ENCODE measurements around the gene ARFGEF2. TPM values are rescaled to one million over a fixed set of nuclear protein-coding genes. Genes with fewer than 3 reads are reported as not detected.

The ARFGEF2 gene
- 22.2 TPM for total RNA-seq (2021; ENCODE audit: unreplicated experiment)
- polyA plus RNA-seq (2012): 8.3 and 9.2 TPM in 2 replicates
- Bru-seq, nascent RNA: percentile 80 among the genes with signal in this experiment
- BruChase-seq, experiment 1, labeled RNA remaining after a 6-hour chase: percentile 87 among the genes with signal in this experiment
- percentile 83 among the genes with signal in this experiment for BruChase-seq, experiment 2, labeled RNA remaining after a 2-hour chase
- long read RNA-seq, full-length matches to known transcripts: 3 of 21 reads
- long read RNA-seq, partial matches to known transcripts: 8 of 21 reads
- long read RNA-seq, other reads (novel, unspliced or antisense): 10 of 21 reads

DNA sequence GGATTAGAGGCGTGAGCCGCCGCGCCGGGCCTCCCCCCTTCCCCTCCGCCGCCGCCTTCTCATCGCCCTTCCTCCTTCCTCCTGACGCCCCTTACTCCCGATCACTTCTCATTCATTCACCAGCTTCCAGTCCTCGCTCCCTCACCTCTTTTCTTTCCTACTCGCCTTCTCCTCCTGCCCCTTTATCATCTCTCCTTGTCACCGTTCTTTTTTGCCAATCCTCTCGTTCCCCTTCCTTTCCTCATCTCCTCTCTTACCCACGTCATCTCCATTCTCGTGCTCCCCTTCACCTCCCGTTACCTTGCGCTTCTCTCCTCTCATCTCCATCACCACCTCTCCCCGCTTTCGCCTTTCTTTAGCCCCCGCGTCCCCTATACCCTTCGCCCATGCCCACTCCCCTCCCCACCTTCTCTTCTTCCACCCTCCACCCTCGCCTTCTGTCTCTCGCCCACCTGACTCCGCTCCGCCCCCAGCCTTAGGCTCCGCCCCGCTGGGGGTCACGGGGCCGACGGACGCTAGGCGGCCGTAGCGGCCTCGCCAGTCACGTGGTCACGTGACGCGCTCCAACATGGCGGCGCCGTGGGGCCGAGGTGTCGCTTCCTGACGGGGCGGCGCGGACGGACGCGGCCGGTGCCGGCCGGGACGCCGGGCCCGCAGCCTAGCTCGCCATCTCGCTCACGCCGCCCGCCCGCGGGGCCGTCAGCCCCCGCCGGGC lies at the start of gene ARFGEF2:
TSS of gene ARFGEF2 (plus strand) at position 544 of the 715 bp plus-strand sequence. CDS start 179 bp downstream, outside the sequence.
- BruUV-seq (replicated peaks): no TSS peak
- Histone ChIP-seq H3K27me3 (ENCODE audit: insufficient read depth, low read length) (no peaks in the 10 kb centered on the region), H3K36me3 (ENCODE audit: control insufficient read depth in 1 of 2, insufficient read depth in 2 of 2, low read length in 2 of 2) (no peaks in the 10 kb centered on the region)

More for the DNA sequence above, at the start of gene ARFGEF2:
- ChIA-PET CTCF (interaction anchor here (1.3 kb wide), 1 partner anchor 264 kb away, joined by 4 read pairs; no protein-coding TSS in a partner anchor), RAD21 (ENCODE audit: low non-redundant PET in 1 of 2, low total read pairs in 2 of 2, uncharacterized antibody in 2 of 2, unreplicated experiment in 2 of 2) (no interaction called here), POLR2A (no interaction called here)
- intact Hi-C loops (cut with micrococcal nuclease): no loop called here
- no peaks in the 10 kb centered on the region for H4K20me1 ChIP-seq (ENCODE audit: insufficient read depth)
- H3K9ac ChIP-seq (ENCODE audit: low read length): peak within 1 kb of the TSS; percentile 79
- peaks cover 45% of the 10 kb centered on the region for H3K79me2 ChIP-seq (ENCODE audit: insufficient read depth, low read length)
- H3K4me1 ChIP-seq (ENCODE audit: control insufficient read depth in 1 of 2, insufficient read depth in 2 of 2, low read length in 2 of 2): peaks cover 15 to 33% of the 10 kb centered on the region in 2 experiments
- DNase-seq (ENCODE audit: low read depth, low spot score) (peak; percentile 69), ATAC-seq (peak; percentile 92)
- H3K9me3 ChIP-seq (ENCODE audit: control insufficient read depth in 1 of 2, insufficient read depth in 1 of 2, low read depth in 1 of 2, low read length in 2 of 2): no peaks in the 10 kb centered on the region
- H3K4me3 ChIP-seq (replicated peaks in 1 of 2; ENCODE audit: low read depth in 1 of 2, low read length in 2 of 2): peak within 1 kb of the TSS; percentile 82 to 96
- no peaks in the 10 kb centered on the region for H3K9me2 ChIP-seq (ENCODE audit: insufficient read depth)
- TF ChIP-seq POLR2A (IDR thresholded peaks at IDR 0.05; ENCODE audit: borderline replicate concordance, extremely low read depth, insufficient read depth, insufficient read length): peak; percentile 70
- TF ChIP-seq, protein P1, sequence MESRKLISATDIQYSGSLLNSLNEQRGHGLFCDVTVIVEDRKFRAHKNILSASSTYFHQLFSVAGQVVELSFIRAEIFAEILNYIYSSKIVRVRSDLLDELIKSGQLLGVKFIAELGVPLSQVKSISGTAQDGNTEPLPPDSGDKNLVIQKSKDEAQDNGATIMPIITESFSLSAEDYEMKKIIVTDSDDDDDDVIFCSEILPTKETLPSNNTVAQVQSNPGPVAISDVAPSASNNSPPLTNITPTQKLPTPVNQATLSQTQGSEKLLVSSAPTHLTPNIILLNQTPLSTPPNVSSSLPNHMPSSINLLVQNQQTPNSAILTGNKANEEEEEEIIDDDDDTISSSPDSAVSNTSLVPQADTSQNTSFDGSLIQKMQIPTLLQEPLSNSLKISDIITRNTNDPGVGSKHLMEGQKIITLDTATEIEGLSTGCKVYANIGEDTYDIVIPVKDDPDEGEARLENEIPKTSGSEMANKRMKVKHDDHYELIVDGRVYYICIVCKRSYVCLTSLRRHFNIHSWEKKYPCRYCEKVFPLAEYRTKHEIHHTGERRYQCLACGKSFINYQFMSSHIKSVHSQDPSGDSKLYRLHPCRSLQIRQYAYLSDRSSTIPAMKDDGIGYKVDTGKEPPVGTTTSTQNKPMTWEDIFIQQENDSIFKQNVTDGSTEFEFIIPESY (IDR thresholded peaks at IDR 0.05; ENCODE audit: extremely low read depth, insufficient replicate concordance, low read length): no peak
- peak; percentile 57 for TF ChIP-seq POLR2AphosphoS5 (IDR thresholded peaks at IDR 0.05; ENCODE audit: low read depth, low read length)
- TF ChIP-seq SIN3A (IDR thresholded peaks at IDR 0.05; ENCODE audit: low read depth): peak; percentile 87
- TF ChIP-seq TCF7L2 (IDR thresholded peaks at IDR 0.05; ENCODE audit: borderline replicate concordance, extremely low read depth, insufficient read depth, insufficient read length): peak; percentile 10
- TF ChIP-seq, protein P2, sequence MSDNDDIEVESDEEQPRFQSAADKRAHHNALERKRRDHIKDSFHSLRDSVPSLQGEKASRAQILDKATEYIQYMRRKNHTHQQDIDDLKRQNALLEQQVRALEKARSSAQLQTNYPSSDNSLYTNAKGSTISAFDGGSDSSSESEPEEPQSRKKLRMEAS (IDR thresholded peaks at IDR 0.05): peak; percentile 88
- TF ChIP-seq EGR1 (IDR thresholded peaks at IDR 0.05; ENCODE audit: low read depth): peak; percentile 69
- TF ChIP-seq, protein P3, sequence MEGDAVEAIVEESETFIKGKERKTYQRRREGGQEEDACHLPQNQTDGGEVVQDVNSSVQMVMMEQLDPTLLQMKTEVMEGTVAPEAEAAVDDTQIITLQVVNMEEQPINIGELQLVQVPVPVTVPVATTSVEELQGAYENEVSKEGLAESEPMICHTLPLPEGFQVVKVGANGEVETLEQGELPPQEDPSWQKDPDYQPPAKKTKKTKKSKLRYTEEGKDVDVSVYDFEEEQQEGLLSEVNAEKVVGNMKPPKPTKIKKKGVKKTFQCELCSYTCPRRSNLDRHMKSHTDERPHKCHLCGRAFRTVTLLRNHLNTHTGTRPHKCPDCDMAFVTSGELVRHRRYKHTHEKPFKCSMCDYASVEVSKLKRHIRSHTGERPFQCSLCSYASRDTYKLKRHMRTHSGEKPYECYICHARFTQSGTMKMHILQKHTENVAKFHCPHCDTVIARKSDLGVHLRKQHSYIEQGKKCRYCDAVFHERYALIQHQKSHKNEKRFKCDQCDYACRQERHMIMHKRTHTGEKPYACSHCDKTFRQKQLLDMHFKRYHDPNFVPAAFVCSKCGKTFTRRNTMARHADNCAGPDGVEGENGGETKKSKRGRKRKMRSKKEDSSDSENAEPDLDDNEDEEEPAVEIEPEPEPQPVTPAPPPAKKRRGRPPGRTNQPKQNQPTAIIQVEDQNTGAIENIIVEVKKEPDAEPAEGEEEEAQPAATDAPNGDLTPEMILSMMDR (IDR thresholded peaks at IDR 0.05 in 2 of 3, conservative IDR thresholded peaks at IDR 0.05 in 1 of 3; ENCODE audit: borderline replicate concordance in 1 of 3, insufficient read depth in 1 of 3, low read depth in 2 of 3, low read length in 2 of 3): no peak
- peak; percentile 96 for TF ChIP-seq YY1 (IDR thresholded peaks at IDR 0.05; ENCODE audit: extremely low read depth, insufficient replicate concordance, low read depth, low read length)
- peak within 1 kb of the TSS; percentile 82 for H3K4me2 ChIP-seq (ENCODE audit: low read length)
- H2AFZ ChIP-seq (ENCODE audit: low read depth, low read length, poor library complexity, severe bottlenecking): no peak within 1 kb of the TSS
- H3K27ac ChIP-seq (ENCODE audit: low read depth, low read length): peak within 1 kb of the TSS; percentile 83
